Measurements from ENCODE around the gene BMI1.

GRCh38 chr10:22339761-22340328 lies 18.9 kb downstream of the BMI1 start:
- no peak for TF ChIP-seq CTCF (IDR thresholded peaks at IDR 0.05)
- no peak for TF ChIP-seq EP300 (IDR thresholded peaks at IDR 0.05)
